GM21723 (cell line): ENCODE measurements around the gene PAPPA2.
"Not testable (repeated sequence)": the region's sequence is repeated elsewhere in the genome, so short reads cannot be mapped to it uniquely, and the experiment has no call there.

ENCODE experiments used
- ATAC-seq: cut with Tn5 transposase; IDR thresholded peaks from one replicate; pipeline ENCODE4 v1.9.1; 2021; ENCODE audit warnings: mild to moderate bottlenecking, moderate library complexity; ENCODE audit not compliant: unreplicated experiment

Gene PAPPA2, protein sequence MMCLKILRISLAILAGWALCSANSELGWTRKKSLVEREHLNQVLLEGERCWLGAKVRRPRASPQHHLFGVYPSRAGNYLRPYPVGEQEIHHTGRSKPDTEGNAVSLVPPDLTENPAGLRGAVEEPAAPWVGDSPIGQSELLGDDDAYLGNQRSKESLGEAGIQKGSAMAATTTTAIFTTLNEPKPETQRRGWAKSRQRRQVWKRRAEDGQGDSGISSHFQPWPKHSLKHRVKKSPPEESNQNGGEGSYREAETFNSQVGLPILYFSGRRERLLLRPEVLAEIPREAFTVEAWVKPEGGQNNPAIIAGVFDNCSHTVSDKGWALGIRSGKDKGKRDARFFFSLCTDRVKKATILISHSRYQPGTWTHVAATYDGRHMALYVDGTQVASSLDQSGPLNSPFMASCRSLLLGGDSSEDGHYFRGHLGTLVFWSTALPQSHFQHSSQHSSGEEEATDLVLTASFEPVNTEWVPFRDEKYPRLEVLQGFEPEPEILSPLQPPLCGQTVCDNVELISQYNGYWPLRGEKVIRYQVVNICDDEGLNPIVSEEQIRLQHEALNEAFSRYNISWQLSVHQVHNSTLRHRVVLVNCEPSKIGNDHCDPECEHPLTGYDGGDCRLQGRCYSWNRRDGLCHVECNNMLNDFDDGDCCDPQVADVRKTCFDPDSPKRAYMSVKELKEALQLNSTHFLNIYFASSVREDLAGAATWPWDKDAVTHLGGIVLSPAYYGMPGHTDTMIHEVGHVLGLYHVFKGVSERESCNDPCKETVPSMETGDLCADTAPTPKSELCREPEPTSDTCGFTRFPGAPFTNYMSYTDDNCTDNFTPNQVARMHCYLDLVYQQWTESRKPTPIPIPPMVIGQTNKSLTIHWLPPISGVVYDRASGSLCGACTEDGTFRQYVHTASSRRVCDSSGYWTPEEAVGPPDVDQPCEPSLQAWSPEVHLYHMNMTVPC (N-terminal part only)

DNA sequence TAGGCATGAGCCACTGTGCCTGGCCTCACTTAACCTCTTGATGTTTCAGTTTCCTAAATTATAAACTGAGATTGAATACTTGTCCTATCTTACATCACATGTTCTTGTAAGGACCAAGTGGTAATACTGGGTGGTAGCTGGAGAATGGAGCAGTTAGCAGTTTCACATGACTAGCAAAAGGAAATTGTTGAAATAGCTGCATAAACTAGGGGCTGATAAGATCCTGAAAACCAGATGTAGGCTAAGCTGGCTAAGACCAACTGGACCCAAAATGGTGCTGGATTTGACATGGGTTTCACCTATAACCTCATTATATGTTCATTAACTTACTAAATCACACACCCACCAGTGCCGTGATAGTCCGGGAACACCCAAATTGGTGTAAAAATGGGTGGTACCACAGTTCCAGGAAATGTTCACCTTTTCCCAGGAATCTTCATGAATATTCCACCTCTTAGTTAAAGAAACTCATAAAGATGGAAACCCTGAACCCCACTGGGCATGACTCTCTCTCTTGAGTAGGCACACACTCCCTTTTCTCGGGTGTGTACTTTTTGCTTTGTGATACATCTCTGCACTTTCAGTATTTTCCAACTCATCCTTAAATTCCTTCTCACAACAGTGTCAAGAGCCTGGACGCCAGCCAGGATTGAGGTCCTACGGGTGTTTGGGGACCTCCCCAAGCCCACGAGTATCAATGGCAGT, at the start of gene PAPPA2:
Gene PAPPA2, plus strand, starts transcription at position 502 of the 705 bp plus-strand sequence. CDS start 93,148 bp downstream, outside the sequence.
- no peak for ATAC-seq

DNA sequence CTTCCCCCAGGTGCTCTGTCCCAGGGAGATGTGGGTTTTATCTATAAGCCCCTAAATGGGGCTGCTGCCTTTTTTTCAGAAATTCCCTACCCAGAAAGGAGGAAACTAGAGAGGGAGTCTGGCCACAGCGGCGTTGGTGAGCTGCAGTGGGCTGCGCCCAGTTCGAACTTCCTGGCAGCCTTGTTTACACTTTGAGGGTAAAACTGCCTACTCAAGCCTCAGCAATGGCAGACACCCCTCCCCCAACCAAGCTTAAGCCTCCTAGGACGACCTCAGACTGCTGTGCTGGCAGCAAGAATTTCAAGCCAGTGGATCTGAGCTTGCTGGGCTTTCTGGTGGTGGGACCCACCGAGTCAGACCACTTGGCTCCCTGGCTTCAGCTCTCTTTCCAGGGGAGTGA, 46.2 kb upstream of the PAPPA2 start:
- ATAC-seq: no peak

GRCh38 chr1:176419608-176420007, 43.4 kb upstream of the PAPPA2 start:
- ATAC-seq: not testable (repeated sequence)

- ATAC-seq: no peak
Observed at GRCh38 chr1:176434234-176434633, 28.7 kb upstream of the PAPPA2 start.

DNA sequence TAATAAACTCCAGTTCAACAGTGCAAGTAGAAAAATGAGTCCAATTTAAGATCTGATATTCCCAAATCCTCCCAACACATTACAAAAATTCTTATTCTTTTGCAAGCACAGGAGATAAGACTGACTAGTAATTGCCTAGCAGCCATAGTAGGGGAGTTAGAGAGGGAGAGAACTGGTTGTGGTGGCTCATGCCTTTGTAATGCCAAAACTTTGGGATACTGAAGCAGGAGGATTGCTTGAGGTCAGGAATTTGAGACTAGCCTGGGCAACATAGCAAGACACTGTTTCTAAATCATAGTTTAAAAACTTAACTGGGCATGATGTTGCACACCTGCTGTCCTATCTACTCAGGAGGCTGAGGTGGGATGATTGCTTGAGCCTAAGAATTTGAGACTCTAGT, 26.7 kb upstream of the PAPPA2 start:
- ATAC-seq: no peak

DNA sequence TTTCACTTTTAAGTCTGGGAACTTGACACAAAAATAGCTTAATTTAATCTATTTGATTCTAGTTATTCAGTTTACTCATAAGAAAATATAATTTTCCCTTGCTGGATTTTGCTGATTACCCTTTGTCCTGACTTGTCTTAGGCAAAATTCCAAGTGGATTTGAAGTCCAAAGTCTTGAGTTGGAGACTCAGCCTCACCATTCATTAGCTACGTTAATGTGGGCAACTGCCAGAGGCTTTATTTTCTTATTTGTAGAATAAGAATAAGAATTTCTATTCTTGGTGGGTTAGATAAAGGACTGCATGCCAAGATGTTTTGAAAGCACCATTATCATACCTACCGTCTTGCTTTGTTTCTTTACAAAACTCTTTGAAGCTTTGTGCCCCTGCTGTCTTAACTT, 22.8 kb upstream of the PAPPA2 start:
- ATAC-seq: no peak

- ATAC-seq: no peak
Observed at GRCh38 chr1:176444286-176444685, 18.7 kb upstream of the PAPPA2 start.

GRCh38 chr1:176445402-176445801, 17.6 kb upstream of the PAPPA2 start:
- ATAC-seq: no peak

DNA sequence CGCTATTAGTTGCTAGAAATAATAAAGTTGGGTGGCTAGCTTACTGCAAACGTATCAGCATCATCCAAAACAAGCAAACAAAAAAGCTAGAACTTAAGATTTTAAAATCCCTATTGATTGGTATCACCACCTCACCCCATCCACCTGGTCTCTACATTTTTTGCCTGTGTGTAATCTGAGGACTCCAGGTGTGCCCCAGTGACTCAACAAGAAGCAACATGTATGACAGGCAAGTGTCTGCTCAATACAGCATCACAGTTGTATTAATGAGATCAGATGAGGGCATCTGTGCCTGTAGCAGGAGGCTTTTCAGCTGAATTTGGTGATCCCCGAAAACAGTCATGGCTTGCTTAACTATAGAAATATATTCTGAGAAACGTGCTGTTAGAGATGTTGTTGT, 14.6 kb upstream of the PAPPA2 start:
- ATAC-seq: no peak

GRCh38 chr1:176450526-176450925, 12.4 kb upstream of the PAPPA2 start:
- no peak for ATAC-seq

- ATAC-seq: not testable (repeated sequence)
Observed at GRCh38 chr1:176451741-176452140, 11.2 kb upstream of the PAPPA2 start.

- ATAC-seq: no peak
Observed at GRCh38 chr1:176456795-176457194, 6.2 kb upstream of the PAPPA2 start.

DNA sequence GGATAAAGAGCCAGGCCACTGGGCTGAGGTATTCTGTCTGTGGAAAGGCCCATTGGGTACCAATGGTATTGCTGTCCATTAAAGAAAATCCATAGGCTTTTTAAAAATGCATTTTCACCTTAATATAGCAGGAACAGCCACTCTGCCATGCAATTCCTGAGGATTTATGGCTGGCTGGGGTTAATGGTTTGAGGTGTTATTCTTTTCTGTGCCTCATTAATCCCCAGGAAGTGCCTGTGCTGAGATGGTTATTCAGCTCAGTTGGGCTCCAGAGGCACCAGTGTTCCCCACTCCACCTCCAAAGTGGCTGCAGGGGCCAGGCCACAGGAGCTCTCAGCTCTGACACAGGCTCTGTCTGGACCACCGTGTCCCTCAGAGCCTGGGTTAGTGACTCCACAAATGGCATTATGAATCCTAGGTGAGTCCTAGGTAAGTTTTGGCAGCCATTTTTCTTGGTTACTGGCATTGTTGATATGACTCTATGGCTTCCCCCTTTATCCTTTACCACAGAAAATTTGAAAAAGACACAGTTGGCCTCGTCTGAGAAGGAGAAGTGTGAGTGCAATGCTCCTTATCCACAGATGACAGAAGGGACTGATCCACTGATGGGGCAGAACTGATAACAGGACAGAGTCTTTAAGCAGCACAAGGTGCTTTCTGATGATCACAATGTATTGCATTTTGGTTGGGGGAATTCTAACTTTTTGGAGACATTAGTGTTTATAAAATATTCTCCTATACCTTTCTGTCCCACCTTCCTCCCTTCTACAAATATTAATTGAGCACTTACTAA, 2.2 kb upstream of the PAPPA2 start:
- ATAC-seq: no peak

DNA sequence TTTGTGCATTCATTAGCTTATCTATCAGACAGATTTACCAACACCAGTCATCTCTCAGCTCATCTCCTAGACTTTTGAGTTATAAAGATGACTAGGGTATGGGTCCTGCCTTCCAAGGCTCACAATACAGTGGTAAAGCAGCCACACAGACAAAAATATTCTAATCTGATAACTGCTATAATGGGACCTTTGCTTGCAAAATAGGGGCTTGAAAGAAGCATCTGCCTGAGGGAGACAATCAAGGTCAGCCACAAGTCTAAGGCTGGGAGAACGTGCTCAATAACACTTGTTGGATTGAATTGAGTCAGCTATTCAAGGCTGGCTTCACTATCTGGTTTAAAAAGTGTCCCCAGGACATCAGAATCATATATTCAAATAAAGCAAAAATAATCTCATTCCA, 1.4 kb upstream of the PAPPA2 start:
- ATAC-seq: no peak

DNA sequence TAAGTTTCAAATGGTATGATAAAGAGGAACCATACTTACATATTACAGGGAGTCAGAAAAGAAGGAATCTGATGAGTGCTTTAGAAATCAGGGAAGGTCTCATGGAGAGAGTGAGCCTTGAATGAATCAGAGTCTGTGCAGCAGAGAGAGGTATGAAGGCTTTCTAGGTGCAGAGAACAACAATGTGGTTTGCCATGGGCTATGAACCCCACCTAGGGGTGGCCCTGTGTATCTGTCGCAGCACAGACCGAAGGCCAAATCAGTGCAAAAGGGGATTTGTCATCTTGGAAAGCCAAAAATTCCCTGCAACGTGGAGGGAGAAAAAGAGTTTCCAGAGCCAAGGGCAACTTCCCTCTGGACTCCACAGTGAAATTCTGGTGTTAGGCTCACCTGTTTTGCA, 3.5 kb downstream of the PAPPA2 start:
- ATAC-seq: no peak

- no peak for ATAC-seq
Observed at GRCh38 chr1:176469450-176470010, 6.6 kb downstream of the PAPPA2 start.

GRCh38 chr1:176471338-176472121, 8.6 kb downstream of the PAPPA2 start:
- ATAC-seq: no peak

- ATAC-seq: no peak
Observed at GRCh38 chr1:176479971-176480370, 17.0 kb downstream of the PAPPA2 start.

DNA sequence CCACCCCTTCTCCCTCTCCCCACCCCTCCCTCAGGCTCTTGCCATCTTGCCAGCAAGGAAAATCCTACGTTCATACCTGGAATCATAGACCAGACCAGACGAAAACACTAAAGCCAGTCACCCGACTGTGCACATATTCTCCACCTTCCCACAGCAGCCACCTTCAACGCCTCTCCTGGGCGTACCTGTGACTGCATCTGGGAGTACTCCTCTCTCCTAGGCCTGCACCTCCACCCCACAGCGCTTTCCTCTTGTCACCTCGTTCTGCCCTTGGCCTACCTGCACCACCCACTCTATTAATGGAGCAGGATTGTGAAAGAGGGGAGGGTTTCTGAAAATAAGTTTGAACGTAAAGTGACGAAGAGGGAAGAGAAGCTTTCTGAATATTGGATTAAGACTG, 17.8 kb downstream of the PAPPA2 start:
- ATAC-seq: no peak
